DND-41 (cell line): ENCODE measurements around the gene ZG16B.

Source experiments
- ATAC-seq: fragments of 200-7000 bp; cut with Tn5 transposase; 3 replicates; pipeline ENCODE4 v1.9.1; 2021; ENCODE audit warnings: low read depth; ENCODE audit not compliant: insufficient read depth
- DNase-seq: peaks from one replicate; pipeline ENCODE4 v3.0.0-alpha.2; 2020
- H2AFZ ChIP-seq: 2 replicates; pipeline ENCODE4 v1.6.0; 2012; ENCODE audit warnings: low read depth, low read length
- H3K27ac ChIP-seq: 2 replicates; pipeline ENCODE4 v1.5.1; 2012; ENCODE audit warnings: low read length, inconsistent platforms
- H3K27me3 ChIP-seq: fragments of 200-600 bp; sonication (generic); 2 replicates; pipeline ENCODE4 v1.6.0; 2012; ENCODE audit warnings: low read length, mild to moderate bottlenecking, inconsistent platforms; ENCODE audit not compliant: insufficient read depth, poor library complexity
- H3K36me3 ChIP-seq: 2 replicates; pipeline ENCODE4 v1.5.1; 2012; ENCODE audit warnings: low read length, inconsistent platforms; ENCODE audit not compliant: insufficient read depth
- H3K4me1 ChIP-seq: 2 replicates; pipeline ENCODE4 v1.5.1; 2012; ENCODE audit warnings: mild to moderate bottlenecking, low read length; ENCODE audit not compliant: insufficient read depth
- H3K4me2 ChIP-seq: 2 replicates; pipeline ENCODE4 v1.6.0; 2012; ENCODE audit warnings: mild to moderate bottlenecking, moderate library complexity, low read length, inconsistent platforms; ENCODE audit not compliant: insufficient read depth
- H3K4me3 ChIP-seq, 2 experiments: fragments of 200-600 bp in 1 of 2; shearing (Covaris generic) in 1 of 2; 2 replicates each; pipeline ENCODE4 v1.5.1; 2012 to 2016; ENCODE audit warnings: inconsistent platforms in 2 of 2, low read length in 2 of 2, mild to moderate bottlenecking in 2 of 2, low read depth in 1 of 2, moderate library complexity in 1 of 2
- H3K79me2 ChIP-seq: 2 replicates; pipeline ENCODE4 v1.6.0; 2012; ENCODE audit warnings: low read length, inconsistent platforms; ENCODE audit not compliant: insufficient read depth
- H3K9ac ChIP-seq: 2 replicates; pipeline ENCODE4 v1.6.0; 2012; ENCODE audit warnings: low read depth, mild to moderate bottlenecking, inconsistent platforms, low read length, moderate library complexity
- H3K9me3 ChIP-seq: 2 replicates; pipeline ENCODE4 v1.5.1; 2012; ENCODE audit warnings: low read length, moderate library complexity, mild to moderate bottlenecking, inconsistent platforms; ENCODE audit not compliant: insufficient read depth, severe bottlenecking
- H4K20me1 ChIP-seq: 2 replicates; pipeline ENCODE4 v1.6.0; 2012; ENCODE audit warnings: low read length; ENCODE audit not compliant: insufficient read depth
- EZH2 ChIP-seq: IDR thresholded peaks from 3 replicates; pipeline ENCODE4 v1.6.1; 2012; ENCODE audit warnings: borderline replicate concordance, low read depth, mild to moderate bottlenecking, moderate library complexity, low read length, inconsistent platforms; ENCODE audit not compliant: severe bottlenecking
- TF ChIP-seq, protein P1 (sequence below): IDR thresholded peaks from 2 replicates; pipeline ENCODE4 v1.5.1; 2012; ENCODE audit warnings: borderline replicate concordance, low read length, moderate library complexity, mild to moderate bottlenecking; ENCODE audit not compliant: poor library complexity, severe bottlenecking; ENCODE audit errors: extremely low read depth

ZG16B gene

DNA sequence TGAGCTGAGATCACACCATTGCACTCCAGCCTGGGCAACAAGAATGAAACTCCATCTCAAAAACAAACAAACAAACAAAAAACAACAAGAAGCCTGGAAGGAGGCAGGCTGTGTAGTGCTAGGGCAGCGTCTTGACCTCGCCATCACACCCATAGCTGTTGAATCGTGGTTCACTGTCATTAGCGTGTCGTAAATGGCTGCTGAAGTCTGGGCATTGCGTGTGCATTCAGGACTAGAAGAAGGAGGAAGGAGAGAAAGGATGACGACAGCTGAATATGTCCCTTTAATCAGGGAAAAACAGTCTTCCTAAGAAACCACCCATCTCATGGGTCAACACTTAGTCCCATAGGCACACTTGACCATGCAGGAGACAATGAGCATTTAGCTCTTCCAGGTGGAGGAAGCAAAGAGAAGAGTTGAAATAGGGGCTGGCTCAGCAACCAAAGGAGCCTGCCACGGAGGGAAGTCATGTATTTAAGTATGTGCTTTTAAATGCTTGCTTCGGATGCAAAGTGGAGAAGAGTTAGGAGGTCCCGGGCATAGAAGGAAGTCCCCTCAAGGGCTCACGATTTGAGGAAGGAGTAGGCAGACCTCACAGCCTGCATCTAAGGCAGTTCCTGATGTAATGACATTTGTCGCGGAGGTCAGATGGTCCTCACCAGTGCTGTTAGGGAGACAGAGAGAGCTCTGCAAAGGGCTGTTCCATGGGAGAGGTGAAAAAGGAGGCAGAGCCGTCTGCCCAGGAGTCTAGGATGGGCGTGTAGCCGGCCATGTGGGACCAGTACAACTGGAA lies 19.0 kb downstream of the ZG16B start:
- Histone ChIP-seq H4K20me1 (no peaks in the 10 kb centered on the region), H3K4me1 (no peaks in the 10 kb centered on the region), H3K4me3 (no peak overlapping the region), H3K4me2 (no peak overlapping the region), H3K27me3 (peaks cover 4% of the 10 kb centered on the region), H3K79me2 (no peaks in the 10 kb centered on the region), H3K9ac (no peak overlapping the region), H3K9me3 (no peaks in the 10 kb centered on the region), H2AFZ (no peak overlapping the region), H3K27ac (no peak overlapping the region), H3K36me3 (no peaks in the 10 kb centered on the region)
- TF ChIP-seq EZH2 = no peak
- TF ChIP-seq, protein P1, sequence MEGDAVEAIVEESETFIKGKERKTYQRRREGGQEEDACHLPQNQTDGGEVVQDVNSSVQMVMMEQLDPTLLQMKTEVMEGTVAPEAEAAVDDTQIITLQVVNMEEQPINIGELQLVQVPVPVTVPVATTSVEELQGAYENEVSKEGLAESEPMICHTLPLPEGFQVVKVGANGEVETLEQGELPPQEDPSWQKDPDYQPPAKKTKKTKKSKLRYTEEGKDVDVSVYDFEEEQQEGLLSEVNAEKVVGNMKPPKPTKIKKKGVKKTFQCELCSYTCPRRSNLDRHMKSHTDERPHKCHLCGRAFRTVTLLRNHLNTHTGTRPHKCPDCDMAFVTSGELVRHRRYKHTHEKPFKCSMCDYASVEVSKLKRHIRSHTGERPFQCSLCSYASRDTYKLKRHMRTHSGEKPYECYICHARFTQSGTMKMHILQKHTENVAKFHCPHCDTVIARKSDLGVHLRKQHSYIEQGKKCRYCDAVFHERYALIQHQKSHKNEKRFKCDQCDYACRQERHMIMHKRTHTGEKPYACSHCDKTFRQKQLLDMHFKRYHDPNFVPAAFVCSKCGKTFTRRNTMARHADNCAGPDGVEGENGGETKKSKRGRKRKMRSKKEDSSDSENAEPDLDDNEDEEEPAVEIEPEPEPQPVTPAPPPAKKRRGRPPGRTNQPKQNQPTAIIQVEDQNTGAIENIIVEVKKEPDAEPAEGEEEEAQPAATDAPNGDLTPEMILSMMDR = no peak
- ATAC-seq (no peak), DNase-seq (no peak)

DNA sequence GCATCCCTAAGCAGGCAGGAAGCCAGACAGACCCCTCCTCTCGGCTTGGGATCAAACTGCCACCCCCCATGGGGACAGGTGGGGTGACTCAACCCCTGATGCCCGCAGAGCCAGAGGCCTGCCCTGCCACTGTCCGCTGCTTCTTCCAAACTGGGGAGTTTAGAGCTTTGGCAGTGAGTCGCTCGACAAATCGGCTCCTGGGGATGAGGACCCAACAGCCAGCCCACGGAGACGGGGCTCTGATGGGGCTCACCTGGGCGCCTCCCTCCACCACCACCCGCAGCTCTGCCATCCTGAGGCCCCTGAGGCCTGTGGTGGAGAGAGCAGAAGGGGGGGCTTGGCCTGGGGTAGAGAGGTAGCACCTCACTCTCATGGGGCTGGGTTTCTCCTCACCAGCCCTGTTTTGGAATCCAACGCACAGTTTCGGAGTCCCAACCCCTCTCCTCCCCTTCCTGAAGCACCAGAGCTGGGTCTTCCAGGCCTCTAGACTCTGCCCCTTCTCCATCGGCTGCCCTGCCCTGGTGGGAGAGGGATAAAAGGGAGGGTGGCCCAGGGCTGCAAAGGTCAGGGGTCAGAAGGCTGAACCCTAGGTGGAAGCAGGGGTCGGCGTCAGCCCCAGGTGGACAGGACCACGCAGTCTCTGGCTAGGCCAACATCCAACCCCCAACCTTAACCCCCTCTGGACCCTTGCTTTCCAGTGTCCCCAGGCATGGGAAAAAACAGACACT lies 22.1 kb downstream of the ZG16B start:
- Histone ChIP-seq H3K4me2 (no peak overlapping the region), H3K4me3 (no peak overlapping the region), H2AFZ (no peak overlapping the region), H3K4me1 (no peaks in the 10 kb centered on the region), H4K20me1 (no peaks in the 10 kb centered on the region), H3K36me3 (no peaks in the 10 kb centered on the region), H3K9ac (no peak overlapping the region), H3K27me3 (peaks cover 1% of the 10 kb centered on the region), H3K9me3 (peaks cover 6% of the 10 kb centered on the region), H3K27ac (no peak overlapping the region), H3K79me2 (no peaks in the 10 kb centered on the region)
- ATAC-seq (no peak), DNase-seq (no peak)
- TF ChIP-seq, protein P1 = no peak
- no peak for TF ChIP-seq EZH2

DNA sequence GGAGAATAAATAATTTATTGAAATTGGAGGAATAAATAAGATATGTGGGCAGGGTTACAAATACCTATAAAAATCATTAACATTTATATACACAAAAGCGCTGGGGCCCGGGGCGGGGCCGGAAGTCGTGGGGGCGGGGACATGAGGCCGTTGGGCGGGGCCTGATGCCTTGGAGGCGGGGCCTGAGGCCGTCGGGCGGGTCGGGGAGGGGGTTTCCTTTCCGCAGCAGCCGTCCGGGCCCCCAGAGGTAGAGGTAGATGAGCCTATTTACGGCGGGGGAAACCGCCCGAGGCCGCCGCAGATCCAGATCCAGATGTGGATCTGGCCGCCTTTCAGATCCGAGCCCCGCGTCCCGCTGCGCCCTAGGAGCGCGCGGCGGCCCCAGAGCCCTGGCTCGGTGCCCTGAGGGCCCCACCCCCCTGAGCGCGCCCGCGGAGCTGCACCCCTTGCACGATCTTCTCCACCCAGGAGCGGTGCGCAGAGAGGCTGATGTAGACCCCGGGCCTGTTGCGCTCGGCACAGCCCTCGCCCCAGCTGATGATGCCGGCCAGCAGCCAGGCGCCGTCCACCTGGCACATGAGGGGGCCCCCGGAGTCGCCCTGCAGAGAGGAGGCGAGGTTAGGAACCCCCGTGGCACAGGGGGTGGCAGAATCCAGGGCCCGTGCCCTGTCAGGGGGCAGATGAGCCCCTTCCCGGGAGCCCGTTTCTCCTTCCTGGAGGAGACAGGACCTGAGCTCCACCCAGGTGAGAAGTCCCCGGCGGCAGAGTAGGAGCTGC lies 22.8 kb downstream of the ZG16B start:
- DNase-seq = no peak
- H3K27me3 ChIP-seq = peaks cover 6% of the 10 kb centered on the region
- H3K36me3 ChIP-seq = no peaks in the 10 kb centered on the region
- H3K9me3 ChIP-seq = peaks cover 6% of the 10 kb centered on the region
- H3K4me1 ChIP-seq = no peaks in the 10 kb centered on the region
- H3K9ac ChIP-seq = no peak overlapping the region
- no peaks in the 10 kb centered on the region for H3K79me2 ChIP-seq
- no peak for ATAC-seq
- H3K4me2 ChIP-seq = no peak overlapping the region
- no peak overlapping the region for H3K4me3 ChIP-seq
- H4K20me1 ChIP-seq = no peaks in the 10 kb centered on the region
- no peak overlapping the region for H3K27ac ChIP-seq
- TF ChIP-seq, protein P1 = no peak
- TF ChIP-seq EZH2 = no peak
- H2AFZ ChIP-seq = no peak overlapping the region
